Measurements from ENCODE around the gene MT1E.

GRCh38 chr16:56610017-56610608, 15.5 kb upstream of the MT1E start:
- TF ChIP-seq CTCF (IDR thresholded peaks at IDR 0.05; ENCODE audit: low read depth, low read length) (peak; percentile 24; the same call in 1 of the 2 replicates), EZH2phosphoT487 (IDR thresholded peaks at IDR 0.05; ENCODE audit: low read depth) (no peak)
